Karpas-422 (cell line): ENCODE measurements around the gene TADA3. TPM values are rescaled to one million over a fixed set of nuclear protein-coding genes. Genes with fewer than 3 reads are reported as not detected.

Source experiments
- DNase-seq: peaks from one replicate; pipeline ENCODE4 v3.0.0-alpha.2; 2015
- H2AFZ ChIP-seq: fragments of 200-600 bp; sonication (generic); 2 replicates; pipeline ENCODE4 v1.6.1; 2014; ENCODE audit warnings: antibody characterized with exemption, low read length, mixed read lengths
- H3K27ac ChIP-seq: fragments of 200-600 bp; sonication (generic); 2 replicates; pipeline ENCODE4 v1.5.1; 2014; ENCODE audit warnings: mild to moderate bottlenecking, low read length, moderate library complexity
- H3K27me3 ChIP-seq: fragments of 200-600 bp; sonication (generic); 2 replicates; pipeline ENCODE4 v1.6.1; 2014; ENCODE audit warnings: low read length, mixed read lengths
- H3K36me3 ChIP-seq: fragments of 200-600 bp; sonication (generic); 2 replicates; pipeline ENCODE4 v1.6.1; 2014; ENCODE audit warnings: low read length, mixed read lengths; ENCODE audit not compliant: insufficient read depth
- H3K4me1 ChIP-seq: fragments of 200-600 bp; sonication (generic); 2 replicates; pipeline ENCODE4 v1.6.1; 2014; ENCODE audit warnings: mild to moderate bottlenecking, low read length, mixed read lengths
- H3K4me2 ChIP-seq: fragments of 200-600 bp; sonication (generic); 2 replicates; pipeline ENCODE4 v1.6.1; 2014; ENCODE audit warnings: low read length, low read depth, mild to moderate bottlenecking; ENCODE audit not compliant: poor library complexity, severe bottlenecking
- H3K4me3 ChIP-seq: fragments of 200-600 bp; sonication (generic); 2 replicates; pipeline ENCODE4 v1.5.1; 2014; ENCODE audit warnings: mild to moderate bottlenecking, antibody characterized with exemption, low read length, mixed read lengths
- H3K79me2 ChIP-seq: fragments of 200-600 bp; sonication (generic); 2 replicates; pipeline ENCODE4 v1.6.1; 2014; ENCODE audit warnings: mild to moderate bottlenecking, low read length, mixed read lengths
- H3K9ac ChIP-seq: fragments of 200-600 bp; sonication (generic); 2 replicates; pipeline ENCODE4 v1.6.0; 2014; ENCODE audit warnings: low read length
- H3K9me2 ChIP-seq: fragments of 200-600 bp; sonication (generic), shearing (Covaris generic); replicated peaks from 2 replicates; pipeline ENCODE4 v1.6.0; 2014; ENCODE audit warnings: mild to moderate bottlenecking, low read length, moderate library complexity; ENCODE audit not compliant: insufficient read depth
- H3K9me3 ChIP-seq: fragments of 300-700, 200-600 bp; sonication (generic); 2 replicates; pipeline ENCODE4 v1.6.1; 2014; ENCODE audit warnings: low read length, mixed read lengths
- H4K20me1 ChIP-seq: fragments of 200-600 bp; sonication (generic); 2 replicates; pipeline ENCODE4 v1.6.1; 2014; ENCODE audit warnings: mild to moderate bottlenecking, antibody characterized with exemption, low read length, low read depth; ENCODE audit not compliant: insufficient read depth
- total RNA-seq: library from RNA; depleted of rRNA; stranded (reverse); fragments of >200 nt; shearing (Covaris generic); gene quantifications from 2 replicates; pipeline ENCODE4 v1.2.3, GENCODE V29; 2014; ENCODE audit warnings: low replicate concordance; rRNA removed

Gene TADA3
- total RNA-seq, 1 experiment from 2014 or later, result 80.2 TPM

DNA sequence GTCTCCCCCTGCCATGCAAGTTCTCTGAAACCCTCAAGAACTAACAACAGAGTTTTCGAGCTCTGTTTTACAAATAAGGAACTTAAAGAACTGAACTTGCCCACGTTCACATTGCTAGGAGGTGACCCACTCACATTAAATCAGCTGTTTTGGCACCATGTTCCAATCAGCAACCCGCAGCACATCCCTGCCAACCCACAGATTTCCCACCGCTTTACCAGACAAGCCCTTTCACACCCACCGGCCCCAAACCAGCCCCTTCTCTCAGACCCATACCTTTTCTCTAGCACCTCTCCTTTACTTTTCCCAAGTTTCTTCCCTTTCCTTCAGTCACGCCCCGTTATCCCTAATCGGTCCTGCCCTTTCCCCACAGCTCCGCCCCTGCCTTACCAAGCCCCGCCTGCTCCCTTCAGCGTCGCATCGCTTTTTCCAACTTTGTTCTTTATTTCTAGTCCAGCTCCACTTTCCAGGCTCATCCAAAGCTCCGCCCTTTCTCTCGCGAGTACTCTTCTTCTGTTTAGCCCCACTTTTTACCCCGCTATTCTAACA, 61.5 kb downstream of the TADA3 start:
- H3K9me2 ChIP-seq, result no peaks in the 10 kb centered on the region
- H3K9ac ChIP-seq, result peak overlapping the region; percentile 57
- peaks cover 40% of the 10 kb centered on the region for H3K79me2 ChIP-seq
- H3K36me3 ChIP-seq, result peaks cover 12% of the 10 kb centered on the region; the same call in 1 of the 2 replicates
- peak overlapping the region; percentile 96 for H3K4me3 ChIP-seq
- H3K27ac ChIP-seq, result no peak overlapping the region
- H3K4me2 ChIP-seq, result peak overlapping the region; percentile 95
- H4K20me1 ChIP-seq, result peaks cover 13% of the 10 kb centered on the region
- H3K4me1 ChIP-seq, result peaks cover 27% of the 10 kb centered on the region
- no peaks in the 10 kb centered on the region for H3K27me3 ChIP-seq
- H3K9me3 ChIP-seq, result no peaks in the 10 kb centered on the region
- DNase-seq, result peak; percentile 52
- peak overlapping the region; percentile 94 for H2AFZ ChIP-seq

Other genes with a start within 250 kb of the TADA3 start
- not detected in 2 replicates for gene LHFPL4, start 238.7 kb downstream of the TADA3 start, total RNA-seq
- gene MTMR14, start 143.0 kb downstream of the TADA3 start, total RNA-seq, result 47.4 and 49.1 TPM in 2 replicates
- gene CPNE9, start 88.6 kb downstream of the TADA3 start, total RNA-seq, result 0.18 TPM in 1 of 2 replicates, not detected in the other
- gene BRPF1, start 60.7 kb downstream of the TADA3 start, total RNA-seq, result 14.5 and 28.2 TPM in 2 replicates
- 22.1 and 48.7 TPM in 2 replicates for gene OGG1, start 42.5 kb downstream of the TADA3 start, total RNA-seq
- 41.6 and 86.6 TPM in 2 replicates for gene CAMK1, start 22.5 kb downstream of the TADA3 start, total RNA-seq
- gene ARPC4, start 609 bp upstream of the TADA3 start, total RNA-seq, result 102 and 123 TPM in 2 replicates
- gene TTLL3, start 17.8 kb upstream of the TADA3 start, total RNA-seq, result 79.3 and 84.6 TPM in 2 replicates
- gene RPUSD3, start 51.5 kb upstream of the TADA3 start, total RNA-seq, result 49.9 and 62.5 TPM in 2 replicates
- not detected in 2 replicates for gene CIDEC, start 87.8 kb upstream of the TADA3 start, total RNA-seq
- 33.5 and 39.2 TPM in 2 replicates for gene JAGN1, start 98.1 kb upstream of the TADA3 start, total RNA-seq
- not detected in 2 replicates for gene IL17RE, start 110.4 kb upstream of the TADA3 start, total RNA-seq
- gene IL17RC, start 124.6 kb upstream of the TADA3 start, total RNA-seq, result 0.54 and 2.5 TPM in 2 replicates
- gene CRELD1, start 141.4 kb upstream of the TADA3 start, total RNA-seq, result 5.6 and 33.7 TPM in 2 replicates
- 1.0 and 2.1 TPM in 2 replicates for gene PRRT3, start 159.9 kb upstream of the TADA3 start, total RNA-seq
- gene EMC3, start 194.4 kb upstream of the TADA3 start, total RNA-seq, result 26.9 and 50.1 TPM in 2 replicates
- 33.0 and 67.8 TPM in 2 replicates for gene FANCD2, start 234.0 kb upstream of the TADA3 start, total RNA-seq